Measurements from ENCODE around the gene FLNB.

Gene FLNB

DNA sequence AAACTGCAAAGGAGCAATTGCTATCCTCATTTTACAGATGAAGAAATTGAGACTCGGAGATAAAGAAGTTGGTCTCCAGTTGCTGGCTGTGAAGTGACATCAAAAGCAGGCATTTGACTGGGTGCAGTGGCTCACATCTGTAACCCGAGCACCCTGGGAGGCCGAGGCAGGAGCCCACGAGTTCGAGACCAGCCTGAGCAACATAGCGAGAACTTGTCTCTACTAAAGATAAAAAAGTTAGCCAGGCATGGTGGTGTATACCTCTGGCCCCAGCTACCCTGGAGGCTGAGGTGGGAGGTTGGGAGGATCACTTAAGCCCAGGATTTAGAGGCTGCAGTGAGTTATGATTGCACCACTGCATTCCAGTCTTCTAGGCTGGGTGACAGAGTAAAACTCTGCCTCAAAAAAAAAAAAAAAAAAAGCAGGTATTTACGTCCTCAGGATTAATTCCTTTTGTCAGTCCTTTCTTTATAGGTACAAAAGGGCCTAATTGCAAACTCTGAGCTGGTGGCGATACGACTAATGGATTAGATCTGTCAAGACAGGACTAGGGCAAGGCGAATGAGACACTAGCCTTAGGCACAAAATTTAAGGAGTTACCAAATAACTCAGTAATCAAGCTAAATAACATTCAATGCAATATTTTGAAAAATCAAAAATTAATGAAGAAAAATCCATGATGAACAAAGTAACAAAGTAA, 208.4 kb downstream of the FLNB start:
- H3K4me3 ChIP-seq (replicated peaks; ENCODE audit: low read depth, low read length), result no peak overlapping the region
- TF ChIP-seq CTCF (IDR thresholded peaks at IDR 0.05; ENCODE audit: low read depth, low read length, missing control alignments), result no peak
- DNase-seq (ENCODE audit: extremely low read depth, low read depth), result no peak

DNA sequence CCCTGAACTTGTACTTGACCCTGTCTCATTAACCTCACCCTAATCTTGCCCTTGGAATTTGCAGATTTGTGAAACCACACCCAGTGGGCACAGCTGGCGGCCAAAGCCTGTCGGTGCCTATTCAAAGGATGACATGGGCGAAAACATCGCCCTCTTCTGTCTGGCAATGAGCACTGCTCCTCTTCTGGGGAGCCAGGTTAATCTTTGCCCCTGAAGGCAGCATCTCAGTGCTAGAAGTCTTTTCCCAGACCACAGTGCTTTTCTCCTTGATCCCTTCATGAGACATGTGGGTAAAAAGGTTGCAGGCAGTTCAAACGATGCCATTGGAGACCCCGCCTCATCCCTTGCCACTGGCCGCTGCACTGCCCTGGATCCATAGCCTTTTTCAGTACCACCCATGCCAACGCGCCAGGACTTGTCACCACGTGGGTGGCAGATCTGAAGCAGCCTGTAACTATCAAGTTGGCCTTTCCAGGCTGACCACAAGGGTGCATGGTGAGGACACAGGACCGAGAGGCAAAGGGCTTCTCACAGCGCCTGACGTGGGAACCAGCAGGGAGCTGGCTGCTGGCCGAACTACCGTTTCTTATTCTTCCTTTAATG, 209.1 kb downstream of the FLNB start:
- H3K4me3 ChIP-seq (replicated peaks; ENCODE audit: low read depth, low read length), result no peak overlapping the region
- peak; percentile 82 for TF ChIP-seq CTCF (IDR thresholded peaks at IDR 0.05; ENCODE audit: low read depth, low read length, missing control alignments)
- DNase-seq (ENCODE audit: extremely low read depth, low read depth), result no peak

DNA sequence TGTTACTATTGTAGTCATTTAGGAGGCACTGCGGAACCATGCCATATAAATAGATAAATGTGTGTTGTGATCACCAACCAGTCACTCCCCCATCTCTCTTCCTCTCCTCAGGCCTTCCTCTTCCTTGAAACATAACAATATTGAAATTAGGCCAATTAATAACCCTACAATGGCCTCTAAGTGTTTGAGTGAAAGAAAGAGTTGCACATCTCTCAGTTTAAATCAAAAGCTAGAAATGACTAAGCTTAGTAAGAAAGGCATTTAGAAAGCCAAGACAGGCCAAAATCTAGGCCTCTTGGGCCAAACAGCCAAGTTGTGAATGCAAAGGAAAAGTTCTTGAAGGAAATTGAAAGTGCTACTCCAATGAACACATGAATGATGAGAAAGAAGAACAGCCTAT, 210.7 kb downstream of the FLNB start:
- no peak for DNase-seq (ENCODE audit: extremely low read depth, low read depth)
- no peak overlapping the region for H3K4me3 ChIP-seq (replicated peaks; ENCODE audit: low read depth, low read length)
- no peak for TF ChIP-seq CTCF (IDR thresholded peaks at IDR 0.05; ENCODE audit: low read depth, low read length, missing control alignments)

Data from HFF-Myc (cell line).